ENCODE measurements around the gene TPSB2.

The TPSB2 gene

DNA sequence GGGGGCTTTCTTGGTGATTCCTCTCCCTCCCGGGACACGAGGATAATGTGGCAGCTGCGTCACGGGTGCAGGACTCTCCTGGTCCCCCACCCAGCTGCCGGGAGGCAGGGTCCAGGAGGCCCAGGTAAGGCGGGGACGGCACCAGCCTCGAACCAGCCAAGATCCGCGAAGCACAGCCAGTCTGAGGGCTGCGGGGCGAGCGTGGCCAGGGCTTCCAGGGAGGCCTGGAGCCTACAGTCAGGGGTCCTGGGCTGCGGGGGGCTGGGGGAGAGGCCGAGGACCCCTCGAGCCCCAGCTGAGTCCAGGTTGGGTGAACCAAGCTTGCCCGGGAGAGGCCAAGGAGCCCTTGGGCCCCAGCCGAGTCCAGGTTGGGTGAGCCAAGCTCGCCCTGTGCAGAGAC is 35.8 kb upstream of the TPSB2 start:
- Mint-ChIP-seq H3K9me3 (peaks cover 10% of the 10 kb centered on the region), H3K4me3 (no peak overlapping the region)

DNA sequence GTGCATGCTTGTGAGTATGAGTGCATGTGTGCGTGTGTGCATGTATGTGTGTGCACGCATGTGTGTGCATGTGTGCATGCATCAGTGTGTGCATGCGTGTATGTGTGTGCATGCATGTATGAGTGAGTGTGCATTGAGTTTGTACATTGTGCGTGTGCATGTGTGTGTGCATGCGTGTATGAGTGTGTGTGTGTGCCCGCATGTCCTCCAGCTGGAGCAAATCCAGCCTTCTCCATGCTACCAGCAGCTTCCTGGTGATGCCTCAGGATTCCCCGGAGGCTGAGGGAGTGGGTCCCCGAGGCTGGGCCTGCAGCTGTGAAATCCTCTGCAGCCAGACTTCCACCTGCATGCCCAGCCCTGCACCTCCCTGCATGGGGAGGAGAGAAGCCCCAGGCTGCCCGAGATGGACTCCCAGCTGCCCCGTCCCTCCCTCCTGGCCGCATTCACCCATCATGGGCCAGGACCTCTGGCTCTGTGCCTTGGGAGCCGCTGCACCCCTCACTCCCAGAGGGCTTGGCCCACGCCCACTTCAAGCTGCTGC is 35.2 kb upstream of the TPSB2 start:
- no peak overlapping the region for H3K4me3 Mint-ChIP-seq
- intact Hi-C loops (cut with micrococcal nuclease) = no loop called here
- H3K27ac Mint-ChIP-seq = no peak overlapping the region
- H3K4me1 Mint-ChIP-seq (ENCODE audit: low read depth) = no peaks in the 10 kb centered on the region
- peaks cover 10% of the 10 kb centered on the region for H3K9me3 Mint-ChIP-seq
- H3K27me3 Mint-ChIP-seq = peaks cover 33% of the 10 kb centered on the region
- H3K36me3 Mint-ChIP-seq (ENCODE audit: low read depth) = no peaks in the 10 kb centered on the region

More for the DNA sequence above, 35.8 kb upstream of the TPSB2 start:
- Mint-ChIP-seq H3K4me1 (ENCODE audit: low read depth) (no peaks in the 10 kb centered on the region), H3K27ac (no peak overlapping the region), H3K27me3 (peaks cover 27% of the 10 kb centered on the region), H3K36me3 (ENCODE audit: low read depth) (no peaks in the 10 kb centered on the region)
- intact Hi-C loops (cut with micrococcal nuclease) = no loop called here

- no peaks in the 10 kb centered on the region for H3K36me3 Mint-ChIP-seq (ENCODE audit: low read depth)
- no peak overlapping the region for H3K27ac Mint-ChIP-seq
- no peaks in the 10 kb centered on the region for H3K4me1 Mint-ChIP-seq (ENCODE audit: low read depth)
- H3K9me3 Mint-ChIP-seq = peaks cover 10% of the 10 kb centered on the region
- intact Hi-C loops (cut with micrococcal nuclease) = no loop called here
- H3K4me3 Mint-ChIP-seq = no peak overlapping the region
- peaks cover 39% of the 10 kb centered on the region for H3K27me3 Mint-ChIP-seq
Observed at GRCh38 chr16:1264345-1265089, 34.5 kb upstream of the TPSB2 start.

DNA sequence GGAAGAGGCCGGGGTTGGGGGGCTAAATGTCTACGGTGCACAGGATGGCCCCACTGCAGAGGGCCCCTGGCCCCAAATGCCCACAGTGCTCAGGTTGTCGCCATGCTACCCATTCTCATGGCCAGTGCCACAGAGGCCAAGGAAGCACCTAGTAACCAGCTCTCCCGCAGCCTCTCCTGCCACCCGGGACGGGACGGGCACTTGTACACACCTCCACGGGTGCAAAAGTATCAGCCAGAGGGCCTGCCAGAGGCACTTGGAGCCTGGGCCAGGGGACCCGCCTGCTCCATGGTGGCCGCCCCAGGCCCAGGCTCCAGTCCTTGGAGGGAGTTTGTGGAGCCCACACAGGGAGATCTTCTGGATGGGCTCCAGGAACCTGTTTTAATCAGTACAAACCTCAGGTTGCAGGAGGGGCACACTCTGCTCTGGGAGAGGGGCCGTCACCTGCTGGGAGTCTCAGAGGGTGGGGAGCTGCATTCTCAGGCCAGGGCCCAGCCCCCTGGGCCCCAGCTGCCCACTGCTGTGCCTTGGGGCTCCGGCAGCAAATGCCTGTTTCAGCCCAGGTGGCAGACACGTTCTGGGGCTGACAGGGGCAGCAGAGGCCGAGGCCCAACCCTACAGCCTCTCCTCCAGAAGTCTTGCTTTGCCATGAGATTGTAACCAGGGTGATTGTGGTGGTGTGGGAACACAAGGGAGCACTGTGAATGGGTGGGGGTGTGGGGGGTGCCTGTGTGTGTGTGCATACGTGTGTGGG is 33.8 kb upstream of the TPSB2 start:
- Mint-ChIP-seq H3K9me3 (peaks cover 10% of the 10 kb centered on the region), H3K36me3 (ENCODE audit: low read depth) (no peaks in the 10 kb centered on the region), H3K4me1 (ENCODE audit: low read depth) (peaks cover 4% of the 10 kb centered on the region), H3K4me3 (no peak overlapping the region), H3K27ac (no peak overlapping the region), H3K27me3 (peaks cover 47% of the 10 kb centered on the region)
- intact Hi-C loops (cut with micrococcal nuclease) = no loop called here

DNA sequence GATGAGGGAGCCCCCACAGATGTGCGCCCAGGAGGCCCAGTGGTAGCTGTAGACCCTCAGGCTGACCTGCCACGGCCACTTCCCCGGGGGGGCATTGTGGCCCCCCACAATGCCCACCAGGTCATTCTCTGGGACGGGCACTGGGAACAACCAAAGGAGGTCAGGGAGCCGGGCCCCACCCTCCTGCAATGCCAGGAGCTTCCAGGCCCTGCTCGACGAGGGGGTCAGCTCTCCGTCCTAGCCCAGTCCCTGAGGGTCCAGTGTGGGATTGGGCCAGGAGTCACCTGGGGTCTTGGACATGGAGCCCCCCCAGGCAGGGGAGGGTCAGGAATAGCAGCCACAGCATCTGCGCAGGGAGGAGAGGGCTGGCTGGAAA is 32.9 kb upstream of the TPSB2 start:
- no peak overlapping the region for H3K4me3 Mint-ChIP-seq
- intact Hi-C loops (cut with micrococcal nuclease) = no loop called here
- no peaks in the 10 kb centered on the region for H3K36me3 Mint-ChIP-seq (ENCODE audit: low read depth)
- H3K27ac Mint-ChIP-seq = no peak overlapping the region
- H3K4me1 Mint-ChIP-seq (ENCODE audit: low read depth) = peaks cover 5% of the 10 kb centered on the region
- H3K9me3 Mint-ChIP-seq = peaks cover 10% of the 10 kb centered on the region
- peaks cover 50% of the 10 kb centered on the region for H3K27me3 Mint-ChIP-seq

GRCh38 chr16:1262210-1262845 is 32.3 kb upstream of the TPSB2 start:
- Mint-ChIP-seq H3K4me3 (no peak overlapping the region), H3K36me3 (ENCODE audit: low read depth) (no peaks in the 10 kb centered on the region), H3K9me3 (peaks cover 10% of the 10 kb centered on the region), H3K27ac (no peak overlapping the region), H3K27me3 (peaks cover 50% of the 10 kb centered on the region), H3K4me1 (ENCODE audit: low read depth) (peaks cover 5% of the 10 kb centered on the region)
- intact Hi-C loops (cut with micrococcal nuclease) = no loop called here

GRCh38 chr16:1261131-1261892 is 31.3 kb upstream of the TPSB2 start:
- Mint-ChIP-seq H3K9me3 (peaks cover 10% of the 10 kb centered on the region), H3K36me3 (ENCODE audit: low read depth) (no peaks in the 10 kb centered on the region), H3K4me1 (ENCODE audit: low read depth) (peaks cover 5% of the 10 kb centered on the region), H3K27me3 (peaks cover 49% of the 10 kb centered on the region), H3K4me3 (no peak overlapping the region), H3K27ac (no peak overlapping the region)
- intact Hi-C loops (cut with micrococcal nuclease) = no loop called here

GRCh38 chr16:1260101-1260680 is 30.2 kb upstream of the TPSB2 start:
- Mint-ChIP-seq H3K27ac (no peak overlapping the region), H3K27me3 (peaks cover 51% of the 10 kb centered on the region), H3K4me1 (ENCODE audit: low read depth) (peaks cover 5% of the 10 kb centered on the region), H3K9me3 (peaks cover 10% of the 10 kb centered on the region), H3K36me3 (ENCODE audit: low read depth) (no peaks in the 10 kb centered on the region), H3K4me3 (no peak overlapping the region)
- intact Hi-C loops (cut with micrococcal nuclease) = no loop called here

DNA sequence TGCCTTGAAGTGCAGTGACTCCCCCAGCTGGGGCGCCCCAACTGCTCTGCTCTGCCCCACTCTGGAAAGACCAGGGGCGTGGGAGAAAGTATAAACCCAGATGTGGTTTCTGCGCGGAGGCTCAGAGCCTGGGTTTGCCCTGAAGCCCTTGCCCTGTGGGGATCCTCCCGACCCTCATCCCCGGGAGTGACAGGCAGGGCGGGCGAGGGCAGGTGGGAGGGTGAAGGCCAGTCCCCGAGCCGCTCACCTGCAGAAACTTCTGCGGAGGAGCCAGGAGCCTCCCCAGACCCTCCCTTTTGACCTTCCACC is 29.7 kb upstream of the TPSB2 start:
- Mint-ChIP-seq H3K27ac (no peak overlapping the region), H3K4me1 (ENCODE audit: low read depth) (peaks cover 5% of the 10 kb centered on the region), H3K9me3 (peaks cover 9% of the 10 kb centered on the region), H3K27me3 (peaks cover 52% of the 10 kb centered on the region), H3K36me3 (ENCODE audit: low read depth) (no peaks in the 10 kb centered on the region), H3K4me3 (no peak overlapping the region)
- intact Hi-C loops (cut with micrococcal nuclease) = no loop called here

DNA sequence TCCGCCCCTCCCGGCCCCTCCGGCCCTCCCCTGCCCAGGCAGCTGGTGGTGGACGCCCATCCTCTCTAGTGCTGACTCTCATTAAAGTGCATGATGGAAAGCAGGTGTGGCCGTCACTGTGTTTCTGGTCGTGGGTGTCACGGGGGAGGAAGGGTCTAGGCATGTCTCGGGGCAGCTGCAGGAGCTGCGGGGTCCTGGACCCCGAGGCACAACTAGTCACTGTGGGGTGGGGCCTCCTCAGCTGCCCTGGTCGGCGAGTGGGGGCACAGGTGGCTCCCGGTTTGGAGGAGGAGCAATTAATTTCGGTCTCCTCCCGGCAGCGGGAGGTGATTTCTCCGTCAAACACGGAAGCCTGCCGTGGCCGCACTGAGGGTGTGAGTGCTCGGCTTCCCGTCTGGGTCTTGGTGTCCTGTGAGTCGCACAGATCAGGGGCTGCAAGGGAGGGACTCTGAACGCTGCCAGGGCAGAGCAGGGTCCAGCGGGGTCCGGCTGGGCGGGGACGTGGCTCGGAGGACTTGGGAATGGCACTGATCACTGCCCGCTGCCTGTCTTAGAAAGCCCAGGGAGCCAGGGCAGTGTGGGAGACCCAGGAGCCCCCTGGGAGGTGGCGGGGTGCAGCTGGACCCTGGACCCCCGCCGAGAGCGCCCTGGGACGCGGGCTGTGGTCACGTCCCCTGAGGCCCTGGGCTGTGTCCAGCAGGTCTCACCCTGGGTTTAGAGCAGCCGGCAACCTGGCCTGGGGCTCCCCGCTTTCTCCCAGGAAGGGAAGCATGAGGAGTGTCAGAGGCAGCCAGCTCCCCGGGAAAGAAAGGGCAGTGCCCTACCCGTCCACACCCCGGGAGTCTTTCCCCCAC is 29.1 kb upstream of the TPSB2 start:
- Mint-ChIP-seq H3K36me3 (ENCODE audit: low read depth) (no peaks in the 10 kb centered on the region), H3K27me3 (peaks cover 52% of the 10 kb centered on the region), H3K9me3 (peaks cover 3% of the 10 kb centered on the region), H3K4me1 (ENCODE audit: low read depth) (peaks cover 5% of the 10 kb centered on the region), H3K27ac (no peak overlapping the region), H3K4me3 (no peak overlapping the region)
- intact Hi-C loops (cut with micrococcal nuclease) = no loop called here

GRCh38 chr16:1258225-1258600 is 28.2 kb upstream of the TPSB2 start:
- no peak overlapping the region for H3K27ac Mint-ChIP-seq
- H3K4me3 Mint-ChIP-seq = no peak overlapping the region
- no peaks in the 10 kb centered on the region for H3K9me3 Mint-ChIP-seq
- H3K36me3 Mint-ChIP-seq (ENCODE audit: low read depth) = no peaks in the 10 kb centered on the region
- peaks cover 52% of the 10 kb centered on the region for H3K27me3 Mint-ChIP-seq
- intact Hi-C loops (cut with micrococcal nuclease) = no loop called here
- H3K4me1 Mint-ChIP-seq (ENCODE audit: low read depth) = peaks cover 5% of the 10 kb centered on the region

- no peak overlapping the region for H3K4me3 Mint-ChIP-seq
- H3K27me3 Mint-ChIP-seq = peaks cover 48% of the 10 kb centered on the region
- intact Hi-C loops (cut with micrococcal nuclease) = no loop called here
- H3K9me3 Mint-ChIP-seq = no peaks in the 10 kb centered on the region
- no peak overlapping the region for H3K27ac Mint-ChIP-seq
- H3K4me1 Mint-ChIP-seq (ENCODE audit: low read depth) = peaks cover 5% of the 10 kb centered on the region
- H3K36me3 Mint-ChIP-seq (ENCODE audit: low read depth) = no peaks in the 10 kb centered on the region
Observed at GRCh38 chr16:1257561-1258224, 27.7 kb upstream of the TPSB2 start.

Measured in dendritic cell treated with granulocyte-macrophage colony-stimulating factor and Interleukin-4, amounts not matched to agents 40 ng/mL and 50 ng/mL, for 4 days (primary cell).